Thymus (tissue), 11 donors: ENCODE measurements around the gene GPC3. TPM values are rescaled to one million over a fixed set of nuclear protein-coding genes. Genes with fewer than 3 reads are reported as not detected.
"Not testable (repeated sequence)": the region's sequence is repeated elsewhere in the genome, so short reads cannot be mapped to it uniquely, and the experiment has no call there.

Source experiments
- DNase-seq, 9 donors: peaks; one replicate each; pipeline ENCODE4 v3.0.0-alpha.2; 2013; ENCODE audit warnings: low spot score in 9 of 9, low read depth in 6 of 9, missing footprints in 1 of 9
- H3K27ac ChIP-seq, 2 donors: one replicate each; pipeline ENCODE4 v1.5.1; 2013; ENCODE audit warnings: control low read depth in 1 of 2, low read depth in 1 of 2, low read length in 1 of 2, mild to moderate bottlenecking in 1 of 2, moderate library complexity in 1 of 2
- H3K27me3 ChIP-seq, 2 donors: one replicate each; pipeline ENCODE4 v1.5.1; 2013; ENCODE audit warnings: low read length in 1 of 2; ENCODE audit not compliant: control insufficient read depth in 2 of 2, insufficient read depth in 1 of 2
- H3K36me3 ChIP-seq, 2 donors: one replicate each; pipeline ENCODE4 v1.5.1; 2013; ENCODE audit warnings: low read length in 1 of 2, mild to moderate bottlenecking in 1 of 2, moderate library complexity in 1 of 2; ENCODE audit not compliant: control insufficient read depth in 2 of 2, insufficient read depth in 2 of 2
- H3K4me1 ChIP-seq, 2 donors: one replicate each; pipeline ENCODE4 v1.5.1; 2013; ENCODE audit warnings: low read length in 2 of 2; ENCODE audit not compliant: control insufficient read depth in 2 of 2, insufficient read depth in 2 of 2
- H3K4me3 ChIP-seq, 2 donors: one replicate each; pipeline ENCODE4 v1.5.1; 2013; ENCODE audit warnings: low read length in 2 of 2, control low read depth in 1 of 2, mild to moderate bottlenecking in 1 of 2
- H3K9me3 ChIP-seq, 2 donors: one replicate each; pipeline ENCODE4 v1.5.1; 2013; ENCODE audit warnings: low read length in 1 of 2, mild to moderate bottlenecking in 1 of 2; ENCODE audit not compliant: control insufficient read depth in 2 of 2, insufficient read depth in 1 of 2
- WGBS: extraction: QIAGEN DNeasy Blood & Tissue Kit; methylation state at CpG from one replicate; pipeline ENCODE4 v1.1.7; 2013; 5-methylcytosine and 5-hydroxymethylcytosine counted together
- polyA plus RNA-seq: library from polyadenylated mRNA; stranded (reverse); fragments of 200-250 nt; gene quantifications from one replicate; pipeline ENCODE4 v1.2.3, GENCODE V29; 2013
- total RNA-seq: library from RNA; stranded (reverse); fragments of 120-200 nt; gene quantifications from one replicate; pipeline ENCODE4 v1.2.4, GENCODE V29; 2013
- donor health status: healthy.

Gene GPC3
- total and polyA plus RNA-seq, 2 donors: 3.1 to 26.2 TPM

GRCh38 chrX:133723930-133724329 lies 261.5 kb downstream of the GPC3 start:
- H3K4me3 ChIP-seq: no peak overlapping the region
- H3K9me3 ChIP-seq: no peaks in the 10 kb centered on the region
- WGBS: 98% methylated on average over 4 of the region's 4 CpGs
- H3K36me3 ChIP-seq: no peaks in the 10 kb centered on the region
- no peaks in the 10 kb centered on the region for H3K27me3 ChIP-seq
- peaks cover 0 to 4% of the 10 kb centered on the region in 2 donors for H3K4me1 ChIP-seq
- no peak for DNase-seq
- no peak overlapping the region for H3K27ac ChIP-seq

GRCh38 chrX:133722756-133723155 lies 262.6 kb downstream of the GPC3 start:
- Histone ChIP-seq H3K27ac (peak overlapping the region in 1 of 2 donors; percentile 50), H3K36me3 (no peaks in the 10 kb centered on the region), H3K9me3 (no peaks in the 10 kb centered on the region), H3K4me1 (peaks cover 0 to 4% of the 10 kb centered on the region in 2 donors), H3K4me3 (no peak overlapping the region), H3K27me3 (no peaks in the 10 kb centered on the region)
- DNase-seq: peak in 1 of 9 donors; percentile 44
- 68% methylated on average over 4 of the region's 4 CpGs for WGBS

GRCh38 chrX:133720269-133720668 lies 265.1 kb downstream of the GPC3 start:
- H3K4me3 ChIP-seq, H3K9me3 ChIP-seq, H3K27ac ChIP-seq, DNase-seq, H3K27me3 ChIP-seq, H3K36me3 ChIP-seq, H3K4me1 ChIP-seq: not testable (repeated sequence)
- over 99% methylated on average over 3 of the region's 3 CpGs for WGBS

GRCh38 chrX:133715715-133716114 lies 269.7 kb downstream of the GPC3 start:
- WGBS: 95% methylated on average over 1 of the region's 1 CpG
- no peak overlapping the region for H3K4me3 ChIP-seq
- H3K27ac ChIP-seq: no peak overlapping the region
- H3K27me3 ChIP-seq: no peaks in the 10 kb centered on the region
- no peaks in the 10 kb centered on the region for H3K4me1 ChIP-seq
- H3K9me3 ChIP-seq: no peaks in the 10 kb centered on the region
- H3K36me3 ChIP-seq: no peaks in the 10 kb centered on the region
- no peak for DNase-seq

GRCh38 chrX:133709501-133709900 lies 275.9 kb downstream of the GPC3 start:
- 100% methylated on average over 1 of the region's 1 CpG for WGBS
- H3K36me3 ChIP-seq: no peaks in the 10 kb centered on the region
- no peak for DNase-seq
- no peaks in the 10 kb centered on the region for H3K4me1 ChIP-seq
- no peak overlapping the region for H3K4me3 ChIP-seq
- no peak overlapping the region for H3K27ac ChIP-seq
- no peaks in the 10 kb centered on the region for H3K9me3 ChIP-seq
- no peaks in the 10 kb centered on the region for H3K27me3 ChIP-seq

GRCh38 chrX:133706890-133707289 lies 278.5 kb downstream of the GPC3 start:
- Histone ChIP-seq H3K27ac (no peak overlapping the region), H3K4me3 (no peak overlapping the region), H3K4me1 (peaks cover 0 to 7% of the 10 kb centered on the region in 2 donors), H3K36me3 (no peaks in the 10 kb centered on the region), H3K9me3 (no peaks in the 10 kb centered on the region), H3K27me3 (no peaks in the 10 kb centered on the region)
- WGBS: 100% methylated on average over 1 of the region's 1 CpG
- DNase-seq: no peak

- Histone ChIP-seq H3K9me3 (no peaks in the 10 kb centered on the region), H3K27me3 (no peaks in the 10 kb centered on the region)
- no peak for DNase-seq
These were observed 283.2 kb downstream of the GPC3 start for GRCh38 chrX:133702230-133702629.

GRCh38 chrX:133699023-133699728 lies 286.2 kb downstream of the GPC3 start:
- peaks cover 0 to 16% of the 10 kb centered on the region in 2 donors for H3K4me1 ChIP-seq
- H3K27ac ChIP-seq: no peak overlapping the region
- no peaks in the 10 kb centered on the region for H3K27me3 ChIP-seq
- H3K4me3 ChIP-seq: no peak overlapping the region
- DNase-seq: no peak
- WGBS: 98% methylated on average over 7 of the region's 7 CpGs
- H3K9me3 ChIP-seq: no peaks in the 10 kb centered on the region
- H3K36me3 ChIP-seq: no peaks in the 10 kb centered on the region

More at GRCh38 chrX:133702230-133702629, 283.2 kb downstream of the GPC3 start:
- H3K4me1 ChIP-seq: peaks cover 0 to 16% of the 10 kb centered on the region in 2 donors
- no peak overlapping the region for H3K4me3 ChIP-seq
- H3K36me3 ChIP-seq: no peaks in the 10 kb centered on the region
- no peak overlapping the region for H3K27ac ChIP-seq

- peak in 2 of 9 donors; percentile 36 to 58 for DNase-seq
- H3K9me3 ChIP-seq: no peaks in the 10 kb centered on the region
These were observed 287.1 kb downstream of the GPC3 start for GRCh38 chrX:133698298-133698697.

More at GRCh38 chrX:133698298-133698697, 287.1 kb downstream of the GPC3 start:
- no peak overlapping the region for H3K27ac ChIP-seq
- no peak overlapping the region for H3K4me3 ChIP-seq
- 50% methylated on average over 2 of the region's 2 CpGs for WGBS
- peaks cover 0 to 16% of the 10 kb centered on the region in 2 donors for H3K4me1 ChIP-seq
- H3K27me3 ChIP-seq: no peaks in the 10 kb centered on the region
- H3K36me3 ChIP-seq: no peaks in the 10 kb centered on the region
